Activated CD4-positive, alpha-beta T cell treated with anti-CD3 and anti-CD28 coated beads, Interleukin-2, amount 10 ng/mL, durations not matched to agents 24 days and 14 days (primary cell): ENCODE data around the gene GAS2L3. TPM values are rescaled to one million over a fixed set of nuclear protein-coding genes. Genes with fewer than 3 reads are reported as not detected.
"Not testable (repeated sequence)": the region's sequence is repeated elsewhere in the genome, so short reads cannot be mapped to it uniquely, and the experiment has no call there.

Experiments used
- DNase-seq: peaks from one replicate; pipeline ENCODE4 v3.0.0; 2022
- H3K27ac Mint-ChIP-seq: one replicate; pipeline ENCODE4 v1.8.0; 2022; ENCODE audit warnings: mild to moderate bottlenecking, mixed read lengths
- H3K27me3 Mint-ChIP-seq: one replicate; pipeline ENCODE4 v1.8.0; 2022; ENCODE audit warnings: mixed read lengths
- H3K36me3 Mint-ChIP-seq: one replicate; pipeline ENCODE4 v1.8.0; 2022; ENCODE audit warnings: low read depth, mild to moderate bottlenecking, mixed read lengths
- H3K4me1 Mint-ChIP-seq: one replicate; pipeline ENCODE4 v1.8.0; 2021; ENCODE audit warnings: mixed read lengths
- H3K4me3 Mint-ChIP-seq: one replicate; pipeline ENCODE4 v1.8.0; 2022; ENCODE audit warnings: mild to moderate bottlenecking, moderate library complexity, mixed read lengths
- H3K9me3 Mint-ChIP-seq: one replicate; pipeline ENCODE4 v1.8.0; 2021; ENCODE audit warnings: mixed read lengths
- intact Hi-C: fragments of 100-400 bp; cut with micrococcal nuclease; formaldehyde crosslinking; loops from one replicate; pipeline ENCODE4 v1.15.1; 2023
- total RNA-seq: library from RNA; stranded (reverse); gene quantifications from 2 replicates; pipeline ENCODE4 v1.2.3, GENCODE V29; 2022

GAS2L3 gene
- total RNA-seq, 1 donor from 2014 or later, result 1.6 TPM

DNA sequence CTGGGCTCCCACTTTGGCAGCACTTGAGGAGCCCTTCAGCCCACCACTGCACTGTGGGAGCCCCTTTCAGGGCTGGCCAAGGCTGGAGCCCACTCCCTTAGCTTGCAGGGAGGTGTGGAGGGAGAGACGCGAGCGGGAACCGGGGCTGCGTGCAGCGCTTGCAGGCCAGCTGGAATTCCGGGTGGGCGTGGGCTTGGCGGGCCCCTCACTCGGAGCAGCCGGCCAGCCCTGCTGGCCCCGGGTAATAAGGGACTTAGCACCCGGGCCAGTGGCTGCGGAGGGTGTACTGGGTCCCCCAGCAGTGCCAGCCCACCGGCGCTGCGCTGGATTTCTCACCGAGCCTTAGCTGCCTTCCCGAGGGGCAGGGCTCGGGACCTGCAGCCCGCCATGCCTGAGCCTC lies 14.2 kb upstream of the GAS2L3 start:
- intact Hi-C loops, H3K4me3 Mint-ChIP-seq, H3K27ac Mint-ChIP-seq, H3K27me3 Mint-ChIP-seq, H3K9me3 Mint-ChIP-seq, H3K36me3 Mint-ChIP-seq, H3K4me1 Mint-ChIP-seq, DNase-seq: not testable (repeated sequence)

DNA sequence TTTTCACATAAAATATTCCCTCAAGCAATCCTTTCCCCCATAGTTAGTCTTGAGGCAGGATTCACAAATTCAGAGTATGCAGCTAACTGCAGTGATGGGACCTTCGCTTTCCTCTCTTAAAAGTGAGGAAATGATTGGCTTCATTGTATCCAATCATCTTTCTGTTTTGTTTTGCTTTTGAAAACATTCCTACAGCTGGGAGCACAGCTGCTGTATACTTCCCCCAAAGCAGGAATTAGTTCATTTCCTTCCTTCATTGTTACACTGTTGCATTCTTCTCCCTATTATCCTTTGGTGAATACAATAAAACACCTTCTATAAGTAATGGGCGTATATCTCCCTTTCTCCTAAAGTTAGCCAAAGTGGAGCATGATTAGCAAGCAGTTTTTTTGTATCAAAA lies 9.4 kb upstream of the GAS2L3 start:
- H3K27me3 Mint-ChIP-seq, result peaks cover 29% of the 10 kb centered on the region
- no peak overlapping the region for H3K4me3 Mint-ChIP-seq
- H3K9me3 Mint-ChIP-seq, result no peaks in the 10 kb centered on the region
- no peak for DNase-seq
- intact Hi-C loops, result loop anchor here (10.0 kb wide), 1 partner anchor 219 kb away; no protein-coding TSS in a partner anchor
- H3K4me1 Mint-ChIP-seq, result peaks cover 6% of the 10 kb centered on the region
- H3K27ac Mint-ChIP-seq, result no peak overlapping the region
- no peaks in the 10 kb centered on the region for H3K36me3 Mint-ChIP-seq

DNA sequence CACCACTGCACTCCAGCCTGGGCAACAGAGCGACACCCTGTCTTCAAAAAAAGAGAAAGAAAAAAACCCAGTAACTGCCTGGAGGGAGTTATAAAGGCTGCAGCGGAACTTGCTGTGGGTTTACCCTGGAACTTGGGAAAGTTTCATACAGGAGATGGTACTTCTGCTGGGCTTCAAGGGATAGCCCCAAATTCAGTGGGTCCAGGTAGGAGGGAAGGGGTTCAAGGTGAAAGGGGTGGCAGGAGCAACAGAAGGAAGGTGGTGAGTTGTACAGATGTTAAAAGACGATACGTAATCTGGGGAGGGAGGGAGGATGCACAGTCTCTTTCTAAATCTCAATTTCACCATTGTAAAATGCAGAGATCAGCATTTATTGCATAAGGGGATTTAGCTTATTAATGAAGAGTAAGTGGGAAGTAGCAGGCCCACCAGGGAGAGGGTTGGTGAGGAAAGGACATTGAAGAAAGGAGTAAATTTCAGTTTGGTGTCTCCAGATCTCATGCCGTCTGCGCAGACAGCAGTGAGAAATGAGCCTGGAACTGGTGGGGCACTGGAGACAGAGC lies 8.5 kb upstream of the GAS2L3 start:
- no peak overlapping the region for H3K27ac Mint-ChIP-seq
- peaks cover 6% of the 10 kb centered on the region for H3K4me1 Mint-ChIP-seq
- intact Hi-C loops, result loop anchor here (10.0 kb wide), 1 partner anchor 220 kb away; no protein-coding TSS in a partner anchor
- peaks cover 29% of the 10 kb centered on the region for H3K27me3 Mint-ChIP-seq
- no peaks in the 10 kb centered on the region for H3K36me3 Mint-ChIP-seq
- no peaks in the 10 kb centered on the region for H3K9me3 Mint-ChIP-seq
- H3K4me3 Mint-ChIP-seq, result no peak overlapping the region
- no peak for DNase-seq

DNA sequence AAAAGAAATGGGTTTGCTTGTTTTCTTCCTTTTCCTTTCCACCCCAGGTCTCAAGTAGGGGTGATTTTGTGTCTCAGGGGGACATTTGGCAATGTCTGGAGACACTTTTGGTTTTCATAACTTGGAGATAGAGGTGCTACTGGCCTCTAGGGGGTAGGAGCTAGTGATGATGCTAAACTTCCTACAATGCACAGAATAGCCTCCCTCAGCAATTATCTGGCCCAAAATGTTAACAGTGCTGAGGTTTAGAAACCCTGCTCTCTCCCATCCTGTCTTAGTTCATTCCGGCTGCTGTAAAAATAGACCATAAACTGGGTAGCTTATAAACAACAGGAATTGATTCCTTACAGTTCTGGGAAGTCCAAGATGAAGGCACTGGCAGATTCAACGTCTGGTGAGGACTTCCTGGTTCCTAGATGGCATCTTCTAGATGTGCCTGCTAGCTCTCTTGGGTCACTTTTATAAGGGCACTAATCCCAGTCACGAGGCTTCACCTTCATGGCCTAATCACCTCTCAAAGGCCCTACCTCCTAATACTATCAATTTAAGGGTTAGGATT lies 7.4 kb upstream of the GAS2L3 start:
- peaks cover 32% of the 10 kb centered on the region for H3K27me3 Mint-ChIP-seq
- intact Hi-C loops, result loop anchor here (10.0 kb wide), 1 partner anchor 221 kb away; no protein-coding TSS in a partner anchor
- DNase-seq, result no peak

DNA sequence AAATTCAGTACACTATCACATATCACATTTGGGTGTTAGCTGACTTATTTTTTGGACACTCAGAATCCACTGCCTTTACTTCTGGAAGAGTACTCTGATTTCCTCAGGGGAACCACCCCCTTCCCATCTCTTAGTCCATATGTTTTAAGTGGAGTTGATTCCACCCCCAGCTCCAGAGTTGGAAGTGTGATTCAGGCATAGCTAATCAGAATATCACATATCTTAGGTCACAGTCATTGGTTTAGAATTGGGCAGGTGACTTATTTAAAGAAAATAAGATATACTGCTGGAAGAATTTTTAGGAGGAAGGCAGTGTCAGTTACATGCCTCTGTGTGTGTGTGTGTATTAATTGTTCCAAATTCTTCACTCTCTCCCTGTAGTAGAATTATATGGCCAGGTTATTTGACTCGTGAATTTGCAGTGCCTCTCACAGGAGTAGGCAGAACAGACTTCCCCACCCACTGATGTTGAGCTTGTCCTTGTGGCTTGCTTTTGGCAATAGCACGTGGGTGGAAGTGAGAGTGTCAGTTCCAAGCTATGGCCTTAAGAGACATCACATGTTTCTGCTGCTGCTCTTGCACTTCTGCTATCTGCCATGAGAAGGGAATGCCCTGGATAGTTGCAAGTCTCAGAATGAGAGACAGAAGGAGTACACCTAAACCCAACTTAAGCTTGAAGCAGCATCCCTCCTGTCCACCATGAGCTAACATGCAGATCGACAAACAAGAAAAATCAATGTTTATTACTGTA lies 6.4 kb upstream of the GAS2L3 start:
- Mint-ChIP-seq H3K9me3 (no peaks in the 10 kb centered on the region), H3K27ac (no peak overlapping the region)

More for the DNA sequence above, 7.4 kb upstream of the GAS2L3 start:
- Mint-ChIP-seq H3K36me3 (no peaks in the 10 kb centered on the region), H3K4me1 (peaks cover 6% of the 10 kb centered on the region), H3K4me3 (no peak overlapping the region), H3K27ac (no peak overlapping the region), H3K9me3 (no peaks in the 10 kb centered on the region)

DNA sequence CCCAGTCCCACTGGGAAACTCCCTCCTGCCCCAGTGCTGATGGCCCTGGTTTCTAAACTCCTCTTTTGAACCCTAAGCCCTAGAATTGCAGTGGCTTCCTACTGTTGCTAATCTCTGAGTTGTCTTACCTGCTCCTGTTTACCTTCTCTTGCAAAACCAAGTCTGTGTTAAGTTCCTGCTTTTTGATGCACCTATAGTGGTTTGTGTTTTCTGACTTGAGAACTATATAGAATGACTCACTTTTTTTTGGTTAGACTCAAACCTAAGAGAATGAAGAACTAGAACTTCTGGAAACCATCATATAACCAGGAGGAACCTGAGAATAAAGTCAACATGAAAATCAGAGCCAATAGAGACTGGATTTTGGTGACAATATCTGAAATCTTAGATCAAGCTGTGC lies 5.5 kb upstream of the GAS2L3 start:
- intact Hi-C loops, result loop anchor here (10.0 kb wide), 1 partner anchor 223 kb away; no protein-coding TSS in a partner anchor
- Mint-ChIP-seq H3K9me3 (no peaks in the 10 kb centered on the region), H3K27ac (no peak overlapping the region), H3K27me3 (peaks cover 37% of the 10 kb centered on the region), H3K4me1 (peaks cover 6% of the 10 kb centered on the region), H3K4me3 (no peak overlapping the region), H3K36me3 (no peaks in the 10 kb centered on the region)
- no peak for DNase-seq

More for the DNA sequence above, 6.4 kb upstream of the GAS2L3 start:
- H3K4me1 Mint-ChIP-seq, result peaks cover 6% of the 10 kb centered on the region
- no peak for DNase-seq
- intact Hi-C loops, result loop anchor here (10.0 kb wide), 1 partner anchor 222 kb away; no protein-coding TSS in a partner anchor
- H3K27me3 Mint-ChIP-seq, result peaks cover 38% of the 10 kb centered on the region
- H3K4me3 Mint-ChIP-seq, result no peak overlapping the region
- no peaks in the 10 kb centered on the region for H3K36me3 Mint-ChIP-seq

DNA sequence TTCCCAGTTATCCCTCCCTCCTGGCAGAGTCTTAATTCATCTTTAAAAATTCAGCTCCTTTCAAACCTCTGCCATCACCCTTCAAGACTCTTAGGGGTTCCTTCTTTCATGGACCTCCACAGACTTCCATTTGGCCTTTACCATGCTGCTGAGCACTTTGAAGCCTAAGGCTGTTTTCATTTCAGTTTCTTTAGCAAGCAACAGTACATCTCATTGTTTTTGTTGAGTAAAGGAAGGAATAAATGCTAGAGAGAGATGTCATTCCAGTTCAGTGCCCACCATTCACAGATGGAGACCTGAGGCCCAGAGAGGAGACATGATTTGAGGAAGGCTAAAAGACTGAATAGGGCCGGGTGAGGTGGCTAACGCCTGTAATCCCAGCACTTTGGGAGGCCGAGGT lies 1.3 kb upstream of the GAS2L3 start:
- DNase-seq, result no peak
- intact Hi-C loops, result loop anchor here (5.0 kb wide), 2 partner anchors 430 to 1825 kb away; partner anchors contain the start of gene BLTP3B
- Mint-ChIP-seq H3K4me3 (peak overlapping the region; percentile 50), H3K27ac (no peak overlapping the region), H3K4me1 (peaks cover 15% of the 10 kb centered on the region), H3K9me3 (no peaks in the 10 kb centered on the region), H3K36me3 (no peaks in the 10 kb centered on the region), H3K27me3 (peaks cover 36% of the 10 kb centered on the region)

DNA sequence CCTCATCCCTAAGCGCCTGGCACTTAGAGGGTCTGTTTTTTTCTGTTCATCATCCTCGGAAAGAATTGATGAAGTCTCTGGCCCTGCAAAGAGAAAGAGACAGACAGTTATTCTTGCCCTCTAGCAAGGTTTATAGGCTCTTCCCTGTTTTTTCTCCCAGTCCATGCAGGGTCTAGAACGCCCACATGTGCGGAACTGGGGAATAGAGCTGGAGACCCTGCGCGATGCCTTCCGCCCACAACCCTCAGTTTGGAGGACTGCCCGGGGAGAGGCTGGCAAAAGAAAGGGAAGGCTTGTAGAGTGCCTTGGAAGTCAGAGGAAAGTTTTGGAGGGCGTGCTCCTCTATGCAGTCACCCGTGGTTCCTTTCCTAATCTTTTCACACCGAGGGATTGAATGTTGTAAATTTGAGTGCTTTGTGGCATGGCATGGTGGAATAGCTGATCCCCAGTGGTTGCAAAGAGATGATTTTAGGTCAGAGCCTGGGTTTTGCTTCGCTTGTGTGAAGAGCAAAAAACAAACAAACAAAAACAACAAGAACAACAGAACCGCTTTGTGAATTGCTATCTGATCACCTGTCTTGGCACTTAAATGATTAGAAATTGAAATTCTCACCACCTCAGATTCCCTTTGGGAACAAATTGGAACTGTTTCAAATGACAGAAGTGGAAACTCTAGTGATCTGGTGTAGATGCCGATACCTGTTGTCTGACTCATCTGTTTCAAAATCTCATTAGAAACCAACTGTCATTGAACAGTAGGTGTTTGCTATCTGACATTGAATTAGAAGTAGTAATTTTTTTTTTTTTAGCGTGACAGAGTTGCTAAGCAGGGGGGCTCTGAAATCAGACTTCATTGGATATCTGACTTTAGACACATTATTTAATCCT lies 947 bp downstream of the GAS2L3 start:
- Mint-ChIP-seq H3K4me3 (peak overlapping the region; percentile 90), H3K27me3 (peaks cover 31% of the 10 kb centered on the region), H3K36me3 (no peaks in the 10 kb centered on the region), H3K27ac (no peak overlapping the region), H3K4me1 (peaks cover 10% of the 10 kb centered on the region), H3K9me3 (no peaks in the 10 kb centered on the region)
- no peak for DNase-seq
- intact Hi-C loops, result loop anchor here (5.0 kb wide), 2 partner anchors 432 to 1827 kb away; partner anchors contain the start of gene BLTP3B

DNA sequence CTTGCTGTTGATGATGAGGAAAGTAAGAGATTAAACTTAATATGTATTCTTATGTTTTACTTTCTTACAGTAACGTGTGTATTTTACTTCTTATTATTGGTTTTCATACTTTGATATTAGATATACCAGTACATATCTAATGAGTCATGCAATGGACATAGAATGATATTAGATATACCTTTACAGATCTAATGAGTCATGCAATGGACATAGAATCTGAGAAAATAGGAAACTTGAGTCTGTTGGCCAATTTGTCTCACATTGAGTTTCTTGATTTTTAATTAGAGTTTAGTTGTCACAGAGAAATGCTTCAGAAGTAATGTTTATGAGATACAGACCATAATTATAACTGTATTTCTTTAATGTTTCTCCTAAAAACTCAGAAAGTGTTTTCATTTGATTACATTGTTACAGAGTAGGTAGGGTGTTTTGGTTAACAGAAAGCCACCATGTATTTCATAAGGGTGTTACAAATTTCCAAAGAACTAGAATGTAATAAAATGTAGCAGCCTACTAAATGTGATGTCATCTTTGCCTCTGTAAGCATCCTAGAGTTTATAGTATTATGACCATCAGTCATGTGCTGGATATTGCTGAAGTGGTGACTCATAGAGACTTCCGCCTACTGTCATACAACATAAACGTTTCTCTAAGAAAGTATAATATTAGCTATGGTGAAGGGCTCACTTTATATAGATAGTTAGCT lies 3.0 kb downstream of the GAS2L3 start:
- no peaks in the 10 kb centered on the region for H3K36me3 Mint-ChIP-seq
- H3K27ac Mint-ChIP-seq, result no peak overlapping the region
- intact Hi-C loops, result no loop called here
- H3K27me3 Mint-ChIP-seq, result peaks cover 26% of the 10 kb centered on the region
- H3K4me1 Mint-ChIP-seq, result peaks cover 10% of the 10 kb centered on the region
- H3K4me3 Mint-ChIP-seq, result no peak overlapping the region
- no peak for DNase-seq
- no peaks in the 10 kb centered on the region for H3K9me3 Mint-ChIP-seq

DNA sequence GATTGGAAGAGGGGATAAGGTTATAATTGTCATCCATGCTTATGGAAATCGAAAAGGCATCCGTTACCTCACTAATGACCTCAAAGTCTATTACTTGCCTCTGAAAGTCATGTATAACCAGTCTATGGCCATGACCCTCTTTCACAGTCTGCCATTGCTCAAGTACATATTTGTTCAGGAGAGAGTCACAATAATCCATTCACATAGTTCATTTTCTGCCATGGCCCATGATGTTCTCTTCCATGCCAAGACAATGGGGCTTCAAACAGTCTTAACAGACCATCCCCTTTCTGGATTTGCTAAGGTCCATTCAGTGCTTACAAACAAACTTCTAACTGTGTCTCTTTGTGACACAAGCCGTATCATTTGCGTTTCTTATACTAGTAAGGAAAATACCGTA lies 5.4 kb downstream of the GAS2L3 start:
- Mint-ChIP-seq H3K36me3 (no peaks in the 10 kb centered on the region), H3K4me1 (peaks cover 7% of the 10 kb centered on the region), H3K27me3 (peaks cover 20% of the 10 kb centered on the region), H3K9me3 (peaks cover 1% of the 10 kb centered on the region), H3K4me3 (no peak overlapping the region), H3K27ac (no peak overlapping the region)
- intact Hi-C loops, result no loop called here
- no peak for DNase-seq

DNA sequence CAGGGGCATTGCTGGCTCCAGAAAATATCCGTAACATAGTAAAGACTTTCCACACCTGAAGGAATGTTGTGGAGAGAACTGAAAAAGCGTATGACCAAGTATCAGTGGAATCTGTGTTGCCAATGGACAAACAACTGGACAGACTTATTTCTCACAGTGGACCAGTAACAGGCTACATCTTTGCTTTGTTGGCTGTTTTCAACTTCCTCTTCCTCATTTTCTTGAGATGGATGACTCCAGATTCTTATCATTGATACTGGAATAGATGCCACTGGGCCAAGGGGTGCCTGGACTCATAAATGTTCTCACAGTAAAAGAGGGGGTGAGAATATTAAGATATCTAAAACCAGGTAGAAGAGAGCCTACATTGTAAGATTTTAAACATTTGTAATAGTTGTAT lies 6.4 kb downstream of the GAS2L3 start:
- peaks cover 12% of the 10 kb centered on the region for H3K27me3 Mint-ChIP-seq
- no peaks in the 10 kb centered on the region for H3K4me1 Mint-ChIP-seq
- H3K4me3 Mint-ChIP-seq, result no peak overlapping the region
- no peaks in the 10 kb centered on the region for H3K36me3 Mint-ChIP-seq
- intact Hi-C loops, result no loop called here
- no peak for DNase-seq
- peaks cover 6% of the 10 kb centered on the region for H3K9me3 Mint-ChIP-seq
- H3K27ac Mint-ChIP-seq, result no peak overlapping the region

DNA sequence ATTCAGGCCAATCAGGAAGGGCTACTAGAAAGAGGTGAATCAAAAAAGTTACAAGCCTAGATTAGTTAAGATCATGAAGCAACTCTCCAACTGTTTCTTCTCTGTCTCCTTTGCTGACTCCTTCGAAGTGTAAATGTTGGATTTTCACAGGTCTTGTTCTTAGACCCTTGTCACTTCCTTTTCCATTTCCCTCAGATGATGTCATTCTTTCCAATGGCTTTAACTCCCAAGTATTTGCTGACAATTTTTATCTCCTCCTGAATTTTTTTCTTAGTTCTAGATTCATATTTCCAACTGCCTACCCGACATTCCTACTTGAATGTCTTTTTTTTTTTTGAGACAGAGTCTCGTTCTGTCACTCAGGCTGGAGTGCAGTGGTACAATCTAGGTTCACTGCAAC lies 10.8 kb downstream of the GAS2L3 start:
- no peaks in the 10 kb centered on the region for H3K27me3 Mint-ChIP-seq
- no peaks in the 10 kb centered on the region for H3K4me1 Mint-ChIP-seq
- intact Hi-C loops, result no loop called here
- H3K9me3 Mint-ChIP-seq, result peaks cover 16% of the 10 kb centered on the region
- H3K27ac Mint-ChIP-seq, result no peak overlapping the region
- DNase-seq, result no peak
- H3K4me3 Mint-ChIP-seq, result no peak overlapping the region
- H3K36me3 Mint-ChIP-seq, result no peaks in the 10 kb centered on the region

DNA sequence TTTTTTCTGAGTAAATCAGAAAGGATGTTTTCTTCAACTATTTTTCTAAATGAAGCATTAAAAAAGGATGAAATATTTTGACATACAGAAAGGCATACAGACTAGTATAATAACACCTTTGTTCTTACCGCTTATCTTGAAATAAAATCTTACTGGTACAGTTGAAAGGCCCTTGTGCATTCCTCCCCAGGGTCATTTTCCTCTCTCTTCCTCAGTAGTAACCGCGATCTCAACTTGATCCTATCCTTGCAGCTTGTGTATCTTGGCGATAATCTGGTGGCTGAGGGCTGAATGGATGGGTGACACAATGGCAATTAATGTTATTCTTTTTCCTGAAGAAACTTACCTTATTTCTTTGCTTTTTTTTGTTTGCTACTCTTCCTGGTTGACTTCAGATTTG lies 18.5 kb downstream of the GAS2L3 start:
- no peak for DNase-seq
- no peaks in the 10 kb centered on the region for H3K4me1 Mint-ChIP-seq
- intact Hi-C loops, result no loop called here
- H3K4me3 Mint-ChIP-seq, result no peak overlapping the region
- no peak overlapping the region for H3K27ac Mint-ChIP-seq
- H3K27me3 Mint-ChIP-seq, result no peaks in the 10 kb centered on the region
- H3K9me3 Mint-ChIP-seq, result peaks cover 6% of the 10 kb centered on the region
- H3K36me3 Mint-ChIP-seq, result no peaks in the 10 kb centered on the region
